HG02759 (cell line): ENCODE data around the gene SLC12A5.

Experiments used
- ATAC-seq: cut with Tn5 transposase; IDR thresholded peaks from one replicate; pipeline ENCODE4 v1.9.1; 2021; ENCODE audit warnings: mild to moderate bottlenecking, moderate library complexity; ENCODE audit not compliant: unreplicated experiment

SLC12A5 gene

GRCh38 chr20:46025376-46025783, 3.6 kb upstream of the SLC12A5 start:
- no peak for ATAC-seq

- ATAC-seq, result no peak
Observed at GRCh38 chr20:46027245-46027853, 1.7 kb upstream of the SLC12A5 start.

GRCh38 chr20:46028110-46028509, 905 bp upstream of the SLC12A5 start:
- no peak for ATAC-seq

GRCh38 chr20:46030284-46031013, 1.4 kb downstream of the SLC12A5 start:
- no peak for ATAC-seq

- no peak for ATAC-seq
Observed at GRCh38 chr20:46031014-46031569, 2.1 kb downstream of the SLC12A5 start.

GRCh38 chr20:46031701-46032254, 2.8 kb downstream of the SLC12A5 start:
- ATAC-seq, result no peak

- ATAC-seq, result no peak
Observed at GRCh38 chr20:46034039-46034438, 5.0 kb downstream of the SLC12A5 start.

GRCh38 chr20:46035253-46035652, 6.2 kb downstream of the SLC12A5 start:
- no peak for ATAC-seq

- ATAC-seq, result no peak
Observed at GRCh38 chr20:46035713-46036112, 6.7 kb downstream of the SLC12A5 start.

- ATAC-seq, result no peak
Observed at GRCh38 chr20:46036370-46036769, 7.4 kb downstream of the SLC12A5 start.

- no peak for ATAC-seq
Observed at GRCh38 chr20:46037036-46037435, 8.0 kb downstream of the SLC12A5 start.

GRCh38 chr20:46040902-46041535, 12.0 kb downstream of the SLC12A5 start:
- no peak for ATAC-seq

GRCh38 chr20:46043556-46043955, 14.5 kb downstream of the SLC12A5 start:
- ATAC-seq, result no peak

GRCh38 chr20:46044896-46045295, 15.9 kb downstream of the SLC12A5 start:
- no peak for ATAC-seq

- ATAC-seq, result no peak
Observed at GRCh38 chr20:46046588-46047310, 17.7 kb downstream of the SLC12A5 start.

GRCh38 chr20:46047821-46048220, 18.8 kb downstream of the SLC12A5 start:
- ATAC-seq, result no peak

- no peak for ATAC-seq
Observed at GRCh38 chr20:46049190-46049589, 20.2 kb downstream of the SLC12A5 start.

GRCh38 chr20:46049815-46050214, 20.8 kb downstream of the SLC12A5 start:
- ATAC-seq, result no peak

GRCh38 chr20:46050444-46050843, 21.4 kb downstream of the SLC12A5 start:
- ATAC-seq, result no peak

GRCh38 chr20:46050885-46051284, 21.9 kb downstream of the SLC12A5 start:
- ATAC-seq, result no peak
